Effector CD8-positive, alpha-beta T cell (primary cell): ENCODE data around the gene RHOT1.
A peak's percentile ranks its signal among the peaks of the same experiment; 100 is the strongest.
"Not testable (repeated sequence)": the region's sequence is repeated elsewhere in the genome, so short reads cannot be mapped to it uniquely, and the experiment has no call there.

Source experiments
- DNase-seq: peaks from one replicate; lab custom pipeline; 2025; lab: John Stamatoyannopoulos, UW

Gene RHOT1

GRCh38 chr17:32227910-32228309, 85.6 kb downstream of the RHOT1 start:
- no peak for DNase-seq

- DNase-seq = no peak
Observed at GRCh38 chr17:32235588-32235987, 93.3 kb downstream of the RHOT1 start.

GRCh38 chr17:32239456-32239855, 97.2 kb downstream of the RHOT1 start:
- DNase-seq = no peak

- no peak for DNase-seq
Observed at GRCh38 chr17:32240750-32241149, 98.4 kb downstream of the RHOT1 start.

- DNase-seq = no peak
Observed at GRCh38 chr17:32241640-32242039, 99.3 kb downstream of the RHOT1 start.

GRCh38 chr17:32249475-32249874, 107.2 kb downstream of the RHOT1 start:
- no peak for DNase-seq

GRCh38 chr17:32253117-32253611, 110.9 kb downstream of the RHOT1 start:
- DNase-seq = peak; percentile 5

GRCh38 chr17:32256012-32256700, 113.9 kb downstream of the RHOT1 start:
- no peak for DNase-seq

GRCh38 chr17:32256701-32257019, 114.4 kb downstream of the RHOT1 start:
- no peak for DNase-seq

- DNase-seq = no peak
Observed at GRCh38 chr17:32258383-32259140, 116.3 kb downstream of the RHOT1 start.

GRCh38 chr17:32259586-32259985, 117.3 kb downstream of the RHOT1 start:
- DNase-seq = no peak

- DNase-seq = no peak
Observed at GRCh38 chr17:32261417-32261736, 119.1 kb downstream of the RHOT1 start.

GRCh38 chr17:32261936-32262510, 119.7 kb downstream of the RHOT1 start:
- DNase-seq = no peak

GRCh38 chr17:32263515-32263914, 121.2 kb downstream of the RHOT1 start:
- not testable (repeated sequence) for DNase-seq

GRCh38 chr17:32264140-32264799, 122.0 kb downstream of the RHOT1 start:
- DNase-seq = no peak

- DNase-seq = no peak
Observed at GRCh38 chr17:32264823-32265191, 122.5 kb downstream of the RHOT1 start.

- DNase-seq = no peak
Observed at GRCh38 chr17:32265192-32265923, 123.1 kb downstream of the RHOT1 start, which contains the start of gene RHBDL3. TSS of gene RHBDL3 (plus strand) at chr17:32265832. CDS start at chr17:32266190, 358 bp downstream.

GRCh38 chr17:32266051-32266388, 123.7 kb downstream of the RHOT1 start:
- no peak for DNase-seq

- no peak for DNase-seq
Observed at GRCh38 chr17:32266389-32267301, 124.3 kb downstream of the RHOT1 start.

GRCh38 chr17:32267690-32268205, 125.4 kb downstream of the RHOT1 start:
- no peak for DNase-seq
